Measurements from ENCODE around the gene INTS4. TPM values are rescaled to one million over a fixed set of nuclear protein-coding genes. Genes with fewer than 3 reads are reported as not detected.
"Not testable (repeated sequence)": the region's sequence is repeated elsewhere in the genome, so short reads cannot be mapped to it uniquely, and the experiment has no call there.

INTS4 gene
- total RNA-seq, 1 donor from 2014 or later, result 57.1 TPM

DNA sequence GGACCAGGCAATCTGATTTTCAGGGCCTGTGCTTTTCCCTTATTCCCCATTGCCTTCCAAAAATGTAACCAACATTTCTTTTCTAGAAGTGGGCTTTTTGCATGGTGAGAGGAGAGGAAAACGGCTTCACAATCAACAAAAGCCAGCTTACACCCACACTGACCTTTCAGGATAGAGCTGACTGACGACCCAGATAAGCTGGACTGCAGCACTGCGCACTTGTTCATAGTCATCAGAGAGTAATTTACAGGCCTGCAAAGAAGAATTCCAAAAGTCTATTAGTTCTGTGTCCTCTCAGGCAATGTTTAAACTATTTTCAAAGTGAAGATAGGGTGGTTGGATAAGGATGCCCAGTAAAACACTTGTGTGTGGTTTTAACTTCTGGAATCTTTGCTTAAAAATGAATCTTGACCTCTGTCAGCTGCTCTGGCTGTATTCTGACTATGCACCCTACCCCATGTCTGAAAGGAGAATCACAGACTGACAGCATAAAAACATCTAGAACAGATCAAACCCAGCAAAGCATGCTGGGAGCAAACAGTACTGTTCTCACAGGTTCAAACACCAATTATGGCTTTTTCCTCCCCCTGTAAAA, 35.8 kb downstream of the INTS4 start:
- intact Hi-C loops (cut with micrococcal nuclease), result not testable (repeated sequence)

DNA sequence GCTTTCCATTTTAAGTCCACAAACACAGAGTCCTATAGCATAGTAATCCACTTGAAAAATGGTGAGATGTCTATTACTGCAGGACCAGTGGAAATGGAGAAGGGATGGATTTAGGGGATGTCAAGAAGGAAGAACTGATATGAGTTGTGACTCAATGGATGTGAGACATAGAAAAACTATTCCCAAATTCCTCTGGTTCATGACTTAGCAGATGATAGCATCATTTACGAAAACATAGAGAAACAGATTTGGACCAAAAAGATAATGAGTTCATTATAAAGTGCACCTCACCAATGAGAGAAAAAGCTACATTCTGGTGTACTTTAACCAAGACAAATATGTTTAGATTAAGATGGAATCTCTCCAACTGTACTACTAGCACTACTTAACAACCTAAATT, 51.2 kb downstream of the INTS4 start:
- intact Hi-C loops (cut with micrococcal nuclease), result not testable (repeated sequence)

GRCh38 chr11:77942465-77942864, 52.0 kb downstream of the INTS4 start:
- intact Hi-C loops (cut with micrococcal nuclease), result not testable (repeated sequence)

- intact Hi-C loops (cut with micrococcal nuclease), result not testable (repeated sequence)
These were observed 60.9 kb downstream of the INTS4 start for GRCh38 chr11:77933596-77933995.

GRCh38 chr11:77930334-77931208, 63.9 kb downstream of the INTS4 start:
- intact Hi-C loops (cut with micrococcal nuclease), result not testable (repeated sequence)

- intact Hi-C loops (cut with micrococcal nuclease), result not testable (repeated sequence)
These were observed 76.8 kb downstream of the INTS4 start for GRCh38 chr11:77917713-77918112.

DNA sequence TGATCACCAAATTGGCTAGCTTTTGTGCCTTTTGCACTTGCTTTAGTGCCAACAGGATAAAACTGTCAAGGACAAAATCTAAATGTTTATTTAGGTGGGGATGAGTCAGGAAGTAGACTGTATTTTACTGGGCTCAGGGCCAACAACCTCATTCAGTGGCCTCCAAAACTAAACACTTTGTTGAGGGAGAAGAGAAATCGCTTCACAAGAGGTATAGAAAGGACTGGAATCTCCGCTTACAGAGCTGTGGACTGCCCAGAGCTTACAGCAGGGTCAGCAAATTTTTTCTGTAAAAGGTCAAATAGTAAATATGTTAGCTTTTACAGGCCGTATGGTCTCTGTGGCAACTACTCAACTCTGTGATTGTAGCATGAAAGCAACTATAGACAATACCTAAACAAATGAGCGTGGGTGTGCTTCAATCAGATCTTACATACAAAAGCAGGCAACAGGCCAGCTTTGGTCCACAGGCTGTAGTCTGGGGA, 80.1 kb downstream of the INTS4 start:
- intact Hi-C loops (cut with micrococcal nuclease), result not testable (repeated sequence)

- intact Hi-C loops (cut with micrococcal nuclease), result not testable (repeated sequence)
These were observed 80.7 kb downstream of the INTS4 start for GRCh38 chr11:77913608-77914306.

GRCh38 chr11:77910828-77911227, 83.6 kb downstream of the INTS4 start:
- intact Hi-C loops (cut with micrococcal nuclease), result not testable (repeated sequence)

DNA sequence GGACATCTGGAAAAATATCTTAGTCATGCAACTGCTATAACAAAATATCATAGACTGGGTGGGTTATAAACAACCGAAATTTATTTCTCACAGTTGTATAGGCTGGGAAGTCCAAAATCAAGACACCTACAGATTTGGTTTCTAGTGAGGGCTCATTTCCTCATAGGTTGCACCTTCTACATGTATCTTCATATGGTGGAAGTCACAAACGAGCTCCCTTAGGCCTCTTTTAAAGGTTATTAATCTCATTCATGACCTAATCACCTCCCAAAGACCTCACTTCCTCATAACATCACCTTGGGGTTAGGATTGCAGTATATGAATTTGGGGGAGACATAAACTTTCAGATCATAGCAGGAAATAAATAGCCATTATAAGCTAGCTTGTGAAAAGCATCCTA, 85.2 kb downstream of the INTS4 start:
- intact Hi-C loops (cut with micrococcal nuclease), result no loop called here

GRCh38 chr11:77908835-77909234, 85.6 kb downstream of the INTS4 start:
- intact Hi-C loops (cut with micrococcal nuclease), result no loop called here

DNA sequence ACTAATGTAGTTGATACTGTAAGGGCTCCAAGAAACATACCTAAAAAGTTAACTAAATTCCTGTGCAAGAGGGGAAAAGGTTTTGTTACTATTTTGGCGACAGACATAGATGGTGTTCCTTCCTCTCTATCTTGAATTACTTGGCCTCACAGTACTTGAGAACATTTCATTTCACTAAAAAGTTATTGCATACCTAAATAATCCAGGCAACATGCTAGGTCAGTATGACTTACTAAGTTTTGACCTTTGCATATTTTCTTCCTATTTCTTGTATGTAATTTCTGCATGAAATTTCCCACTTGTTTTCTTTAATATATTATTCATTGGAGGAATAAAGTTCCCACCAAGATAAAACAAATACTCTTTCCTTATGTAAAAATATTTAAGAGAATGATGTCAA, 99.5 kb downstream of the INTS4 start:
- intact Hi-C loops (cut with micrococcal nuclease), result not testable (repeated sequence)

- intact Hi-C loops (cut with micrococcal nuclease), result not testable (repeated sequence)
These were observed 102.8 kb downstream of the INTS4 start for GRCh38 chr11:77891703-77892102.

GRCh38 chr11:77891256-77891655, 103.2 kb downstream of the INTS4 start:
- intact Hi-C loops (cut with micrococcal nuclease), result not testable (repeated sequence)

DNA sequence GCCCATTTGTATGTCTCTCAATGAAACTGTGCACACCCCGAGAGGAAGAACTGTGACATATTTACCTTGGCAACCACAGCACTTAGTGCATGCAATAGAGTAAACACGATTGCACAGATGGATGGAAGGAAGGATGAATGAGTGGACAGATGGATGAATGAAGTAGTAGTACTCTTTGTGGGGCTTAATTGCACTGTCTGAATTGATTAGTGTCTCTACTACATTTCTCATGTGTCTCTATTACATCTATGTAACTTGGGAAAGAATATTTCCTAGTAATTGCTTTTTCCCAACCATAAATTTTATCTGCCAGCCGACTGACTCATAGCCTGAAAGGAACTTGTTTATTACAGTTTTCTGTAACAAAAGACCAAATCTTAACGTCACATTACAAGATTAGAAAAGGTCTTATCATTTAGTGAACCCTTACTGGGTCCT, 103.8 kb downstream of the INTS4 start:
- intact Hi-C loops (cut with micrococcal nuclease), result not testable (repeated sequence)

DNA sequence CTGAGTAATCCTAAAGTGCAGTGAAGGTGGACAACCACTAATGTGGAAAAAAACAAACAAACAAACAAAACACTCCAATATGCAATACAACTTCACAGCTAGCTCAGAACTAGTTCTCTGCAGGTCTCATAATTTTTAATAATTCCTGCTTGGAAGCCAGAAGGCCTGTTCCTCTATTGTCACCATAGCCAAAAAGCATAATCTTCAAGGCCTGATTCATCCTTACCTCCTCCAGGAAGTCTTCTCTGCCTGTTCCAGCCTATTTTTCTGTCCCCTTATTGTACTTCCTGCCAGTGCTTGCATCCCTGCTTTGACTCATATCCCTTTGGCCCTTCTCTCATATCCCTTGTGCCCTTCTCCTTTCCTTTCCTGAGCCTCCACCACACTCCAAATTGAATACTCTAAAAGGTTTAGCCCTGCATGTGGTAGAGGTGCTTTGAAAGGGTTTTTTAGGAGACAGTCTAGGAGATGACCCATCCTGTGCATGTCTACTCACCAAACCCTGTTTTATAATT, 104.3 kb downstream of the INTS4 start:
- intact Hi-C loops (cut with micrococcal nuclease), result not testable (repeated sequence)

DNA sequence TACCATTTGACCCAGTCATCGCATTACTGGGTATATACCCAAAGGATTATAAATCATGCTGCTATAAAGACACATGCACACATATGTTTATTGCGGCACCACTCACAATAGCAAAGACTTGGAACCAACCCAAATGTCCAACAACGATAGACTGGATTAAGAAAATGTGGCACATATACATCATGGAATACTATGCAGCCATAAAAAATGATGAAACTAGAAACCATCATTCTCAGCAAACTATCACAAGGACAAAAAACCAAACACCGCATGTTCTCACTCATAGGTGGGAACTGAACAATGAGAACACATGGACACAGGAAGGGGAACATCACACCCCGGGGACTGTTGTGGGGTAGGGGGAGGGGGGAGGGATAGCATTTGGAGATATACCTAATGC, 105.4 kb downstream of the INTS4 start:
- intact Hi-C loops (cut with micrococcal nuclease), result not testable (repeated sequence)

DNA sequence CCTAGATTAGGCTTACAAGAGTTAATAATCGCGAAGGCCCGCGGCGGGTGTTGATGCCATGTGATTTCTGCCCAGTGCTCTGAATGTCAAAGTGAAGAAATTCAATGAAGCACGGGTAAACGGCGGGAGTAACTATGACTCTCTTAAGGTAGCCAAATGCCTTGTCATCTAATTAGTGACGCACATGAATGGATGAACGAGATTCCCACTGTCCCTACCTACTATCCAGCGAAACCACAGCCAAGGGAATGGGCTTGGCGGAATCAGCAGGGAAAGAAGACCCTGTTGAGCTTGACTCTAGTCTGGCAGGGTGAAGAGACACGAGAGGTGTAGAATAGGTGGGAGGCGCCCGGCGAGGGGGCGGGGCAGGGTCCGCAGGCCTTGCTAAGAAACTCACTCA, 108.1 kb downstream of the INTS4 start:
- intact Hi-C loops (cut with micrococcal nuclease), result no loop called here

DNA sequence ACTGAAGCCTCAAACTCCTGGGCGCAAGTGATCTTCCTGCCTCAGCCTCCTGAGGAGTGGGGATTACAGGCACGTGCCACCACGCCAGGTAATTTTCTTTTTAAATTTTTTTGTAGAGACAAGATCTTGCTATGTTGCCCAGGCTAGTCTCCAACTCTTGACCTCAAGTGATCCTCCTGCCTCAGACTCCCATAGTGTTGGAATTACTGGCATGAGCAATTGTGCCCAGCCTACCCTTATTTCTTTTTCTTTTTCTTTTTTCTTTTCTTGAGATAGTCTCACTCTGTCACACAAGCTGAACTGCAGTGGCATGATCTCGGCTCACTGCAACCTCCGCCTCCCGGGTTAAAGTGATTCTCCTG, 109.7 kb downstream of the INTS4 start:
- intact Hi-C loops (cut with micrococcal nuclease), result no loop called here

DNA sequence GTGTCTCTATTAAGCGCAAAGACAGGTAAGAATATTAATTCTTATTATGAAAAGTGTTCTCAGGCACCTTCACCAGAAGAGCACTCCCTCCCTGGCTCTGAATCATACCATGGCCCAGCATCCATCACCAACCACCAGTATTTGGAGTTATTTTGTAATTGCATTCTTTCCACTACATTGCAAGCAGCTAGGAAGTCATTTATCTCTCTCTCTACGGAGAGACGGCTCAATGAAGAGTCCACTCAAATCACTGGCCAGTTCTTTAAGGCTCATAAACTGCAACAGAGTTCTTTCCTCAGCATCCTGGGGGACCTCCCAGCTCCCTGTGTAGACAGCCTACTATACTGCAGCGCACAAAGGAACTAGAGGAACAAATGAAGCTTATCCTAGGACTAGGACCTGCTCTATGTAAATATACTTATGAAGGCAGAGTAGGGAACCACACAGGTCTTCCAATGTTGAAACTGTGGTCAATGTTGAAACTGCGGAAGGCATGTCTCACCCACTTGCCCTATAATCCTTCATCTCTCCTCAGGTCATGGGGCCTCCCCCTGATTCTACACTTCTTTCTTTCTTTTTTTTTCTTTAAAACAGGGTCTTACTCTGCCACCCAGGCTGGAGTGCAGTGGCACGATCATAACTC, 110.2 kb downstream of the INTS4 start:
- intact Hi-C loops (cut with micrococcal nuclease), result no loop called here

GRCh38 chr11:77883775-77884174, 110.7 kb downstream of the INTS4 start:
- intact Hi-C loops (cut with micrococcal nuclease), result no loop called here
